GM19455 (cell line): Measurements from ENCODE around the gene VEPH1.

ENCODE experiments used
- ATAC-seq: cut with Tn5 transposase; IDR thresholded peaks from one replicate; pipeline ENCODE4 v1.9.1; 2021; ENCODE audit not compliant: unreplicated experiment

The VEPH1 gene

GRCh38 chr3:157526036-157526435 lies 22.8 kb upstream of the VEPH1 start:
- no peak for ATAC-seq

GRCh38 chr3:157523814-157524213 lies 20.6 kb upstream of the VEPH1 start:
- no peak for ATAC-seq

GRCh38 chr3:157522648-157523047 lies 19.4 kb upstream of the VEPH1 start:
- no peak for ATAC-seq

- no peak for ATAC-seq
These were observed 17.4 kb upstream of the VEPH1 start for GRCh38 chr3:157520485-157521150.

- ATAC-seq = no peak
These were observed 15.7 kb upstream of the VEPH1 start for GRCh38 chr3:157518881-157519280.

DNA sequence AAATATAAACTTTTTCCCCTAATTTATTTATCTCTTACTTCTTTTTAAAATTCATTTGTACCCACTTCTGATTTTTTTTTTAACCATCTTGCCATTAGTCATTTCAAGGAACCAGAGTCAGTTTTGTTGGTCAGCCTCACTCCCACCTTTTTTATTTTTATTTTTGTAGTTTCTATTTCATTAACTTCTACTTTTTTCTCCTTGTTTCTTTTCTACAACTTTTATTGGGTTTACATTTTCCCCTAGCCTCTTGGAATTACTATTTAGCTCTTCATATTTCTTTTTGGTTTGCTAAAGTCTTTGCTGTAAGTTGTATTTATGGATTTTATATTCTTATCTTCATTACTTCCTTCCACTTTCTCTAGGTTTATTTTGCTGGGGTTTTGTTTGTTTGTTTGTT lies 13.7 kb upstream of the VEPH1 start:
- ATAC-seq = no peak

GRCh38 chr3:157515398-157515797 lies 12.2 kb upstream of the VEPH1 start:
- no peak for ATAC-seq

DNA sequence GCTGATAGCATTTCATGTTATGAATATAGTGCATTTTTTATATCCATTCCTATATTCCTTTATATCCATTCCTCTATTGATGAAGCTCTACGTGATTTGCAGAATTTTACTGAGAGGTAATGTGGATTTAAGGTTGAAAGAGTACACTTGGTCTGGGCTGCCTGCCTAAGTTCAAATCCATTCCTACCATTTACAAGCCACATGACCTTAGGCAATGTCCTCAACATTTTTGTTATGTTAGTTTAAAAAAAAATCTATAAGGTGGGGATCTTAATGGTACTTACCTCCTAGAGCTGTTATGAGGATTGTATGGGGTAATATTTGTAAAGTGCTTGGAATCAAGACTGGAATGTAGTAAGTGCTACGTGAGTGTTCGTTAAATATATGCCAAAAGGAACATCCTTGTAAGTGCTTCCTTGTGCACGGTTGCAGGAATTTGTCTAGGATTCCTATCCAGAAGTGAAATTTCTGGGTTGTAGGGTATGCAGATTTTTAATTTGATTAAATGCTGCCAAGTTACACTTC lies 11.2 kb upstream of the VEPH1 start:
- ATAC-seq = no peak

DNA sequence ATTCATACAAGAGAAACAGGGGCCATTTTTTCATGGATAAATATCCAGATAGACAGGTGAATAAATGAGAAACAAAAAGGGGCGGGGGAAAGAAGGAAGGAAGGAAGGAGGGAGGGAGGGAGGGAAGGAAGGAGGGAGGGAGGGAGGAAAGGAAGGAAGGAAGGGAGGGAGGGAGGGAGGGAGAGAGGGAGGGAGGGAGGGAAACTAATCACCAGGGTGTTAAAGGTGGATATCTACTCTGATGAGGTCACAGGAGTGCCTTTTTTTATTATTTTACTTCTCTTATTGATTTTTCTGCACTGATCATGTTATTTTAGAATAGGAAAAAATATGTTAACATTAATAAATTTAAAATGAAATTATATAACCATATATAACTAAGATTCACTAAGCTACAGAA lies 10.4 kb upstream of the VEPH1 start:
- ATAC-seq = no peak

GRCh38 chr3:157512534-157512933 lies 9.3 kb upstream of the VEPH1 start:
- no peak for ATAC-seq

DNA sequence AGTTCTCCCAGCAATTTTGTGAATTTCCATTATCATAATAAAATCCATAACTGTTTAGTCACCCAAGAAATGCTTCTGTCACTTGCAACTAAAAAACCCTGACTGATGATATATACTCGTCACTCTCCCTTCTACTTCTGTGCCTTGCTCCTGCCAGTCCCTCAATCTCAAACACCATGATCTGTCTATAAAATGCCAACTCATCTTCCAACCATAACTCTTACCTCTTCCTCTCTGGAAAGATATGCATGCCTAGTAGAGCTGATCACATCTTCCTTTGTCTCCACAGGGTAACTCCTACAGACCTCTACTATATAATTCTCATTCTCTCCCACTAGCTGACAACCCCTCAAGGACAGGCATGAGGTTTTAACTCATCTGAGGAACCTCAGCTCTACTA lies 5.2 kb upstream of the VEPH1 start:
- no peak for ATAC-seq

- ATAC-seq = no peak
These were observed 1.4 kb downstream of the VEPH1 start for GRCh38 chr3:157501863-157502262.

DNA sequence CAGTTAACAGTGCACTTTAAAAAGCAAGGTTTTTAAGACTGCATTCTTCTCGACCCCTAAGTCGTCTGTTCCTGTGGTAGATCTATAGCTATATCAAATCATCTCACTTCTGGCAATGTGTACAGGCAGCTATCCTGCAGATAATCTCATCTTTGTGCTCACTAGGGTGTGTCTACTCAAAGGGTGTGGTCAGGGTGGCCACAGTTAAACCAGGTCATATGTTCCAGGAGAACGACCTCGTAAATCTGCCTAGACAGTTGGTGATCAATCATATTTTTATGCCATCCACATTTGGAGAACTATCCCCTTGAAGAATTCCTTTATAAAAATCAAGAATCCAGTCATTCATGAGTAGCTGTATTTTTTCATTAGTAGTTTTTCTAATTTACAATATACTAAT lies 3.0 kb downstream of the VEPH1 start:
- no peak for ATAC-seq

GRCh38 chr3:157499342-157499963 lies 3.8 kb downstream of the VEPH1 start:
- ATAC-seq = no peak

- ATAC-seq = no peak
These were observed 4.8 kb downstream of the VEPH1 start for GRCh38 chr3:157498371-157498770.

- no peak for ATAC-seq
These were observed 7.4 kb downstream of the VEPH1 start for GRCh38 chr3:157495846-157496245.

DNA sequence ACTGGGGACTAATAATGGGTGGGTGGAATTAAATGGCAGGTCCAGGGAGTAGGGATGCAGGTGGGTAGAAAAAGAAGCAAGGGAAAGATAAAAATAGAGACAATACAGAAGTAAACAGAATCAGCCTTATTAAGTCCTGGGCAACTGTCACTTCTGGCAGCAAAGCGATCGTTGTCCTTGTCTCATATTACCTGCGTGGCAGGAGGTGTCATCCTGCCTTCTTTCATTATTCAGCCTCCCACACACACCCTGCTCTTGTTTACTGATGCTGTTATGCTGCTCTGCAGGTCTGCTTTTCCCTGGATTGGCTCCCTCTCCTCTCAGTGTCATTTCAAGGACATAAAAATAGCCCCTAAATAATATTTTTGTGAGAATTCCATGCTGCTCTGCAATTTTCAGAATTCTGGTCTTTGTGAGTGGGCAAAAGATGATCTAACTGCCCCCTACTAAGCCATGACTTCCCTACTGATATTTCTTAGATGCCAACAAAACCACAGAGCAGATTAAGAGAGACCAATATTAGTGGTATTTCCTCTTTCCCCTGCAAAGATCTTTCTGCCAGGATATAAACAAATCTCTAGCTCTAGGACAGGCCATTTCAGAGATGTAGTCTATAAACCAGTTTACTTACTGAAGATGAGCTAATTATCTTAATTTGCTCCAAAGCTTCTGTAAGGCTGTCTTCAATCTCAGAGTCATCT lies 8.5 kb downstream of the VEPH1 start:
- ATAC-seq = no peak

DNA sequence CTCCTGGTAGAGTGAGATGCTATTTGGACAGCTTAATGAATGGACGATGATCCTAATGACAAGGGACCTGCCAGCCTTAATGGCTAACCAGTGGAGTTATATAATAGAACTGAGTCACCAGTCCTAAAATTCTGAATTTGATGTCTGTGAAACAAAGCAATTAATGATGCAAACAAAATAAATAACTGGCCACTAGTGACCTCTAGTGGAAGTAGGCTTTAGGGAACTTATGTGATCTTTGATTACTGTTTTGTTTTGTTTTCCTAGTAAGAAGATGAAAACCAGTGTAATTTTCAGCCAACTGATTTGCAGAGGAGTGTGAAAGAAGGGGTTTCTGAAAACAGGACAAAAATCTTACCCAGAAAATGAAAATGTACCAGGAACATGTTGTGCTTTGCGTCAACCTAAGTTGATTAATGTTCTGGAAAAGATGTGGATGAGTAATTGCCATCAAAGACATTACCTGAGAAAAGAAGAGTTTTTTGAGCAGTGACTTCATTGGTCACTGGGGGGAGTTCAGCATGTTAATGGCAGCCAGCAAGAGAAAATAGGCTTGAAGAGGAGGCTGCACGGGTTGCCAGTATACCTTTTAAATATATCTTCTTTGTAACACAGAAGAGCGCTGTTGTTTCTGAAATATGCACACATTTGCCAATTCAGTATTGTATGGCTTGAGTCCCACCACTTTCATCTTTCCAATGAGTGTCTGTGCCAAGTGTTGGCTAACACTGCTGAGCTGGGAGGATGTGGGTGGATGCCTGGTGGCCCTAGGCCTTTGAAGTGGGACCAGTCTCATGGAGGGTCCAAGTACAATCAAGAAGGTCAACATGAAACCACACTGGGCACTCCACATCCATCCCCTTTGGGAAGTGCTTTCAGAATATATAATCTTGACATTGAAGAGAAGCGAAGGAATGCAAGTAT lies 9.3 kb downstream of the VEPH1 start:
- no peak for ATAC-seq

GRCh38 chr3:157491136-157491535 lies 12.1 kb downstream of the VEPH1 start:
- no peak for ATAC-seq

- ATAC-seq = no peak
These were observed 15.1 kb downstream of the VEPH1 start for GRCh38 chr3:157488144-157488543.

DNA sequence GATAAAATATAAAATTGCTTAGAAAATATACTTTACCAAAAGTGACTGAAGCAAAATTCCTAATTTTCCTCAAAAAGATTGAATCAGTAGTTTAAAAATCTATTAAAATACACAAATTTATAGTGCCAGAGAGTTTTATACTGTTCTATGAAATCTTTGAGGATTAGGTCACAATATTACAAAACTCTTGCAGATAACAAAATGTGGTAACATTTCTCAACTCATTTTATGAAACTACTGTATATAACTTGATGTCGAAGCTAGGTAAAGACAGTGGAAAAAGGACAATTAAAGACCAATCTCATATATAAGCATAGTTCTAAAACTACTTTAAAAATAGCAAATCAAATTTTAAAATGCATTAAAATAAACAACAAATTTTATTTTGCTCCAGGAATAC lies 15.9 kb downstream of the VEPH1 start:
- no peak for ATAC-seq
